CD4-positive, alpha-beta T cell treated with Interferon gamma for 1 hour (primary cell): Measurements from ENCODE around the gene DAAM2.

Source experiments
- DNase-seq: peaks from one replicate; pipeline ENCODE4 v3.0.0-alpha.2; 2020

DAAM2 gene

GRCh38 chr6:39849764-39850163 lies 57.6 kb downstream of the DAAM2 start:
- no peak for DNase-seq

GRCh38 chr6:39850736-39851297 lies 58.6 kb downstream of the DAAM2 start:
- DNase-seq = no peak

GRCh38 chr6:39851331-39851730 lies 59.2 kb downstream of the DAAM2 start:
- DNase-seq = no peak

- DNase-seq = no peak
Measured at GRCh38 chr6:39852324-39852723, 60.1 kb downstream of the DAAM2 start.

GRCh38 chr6:39853604-39854003 lies 61.4 kb downstream of the DAAM2 start:
- DNase-seq = no peak

GRCh38 chr6:39855356-39855995 lies 63.3 kb downstream of the DAAM2 start:
- DNase-seq = no peak

GRCh38 chr6:39859025-39859424 lies 66.8 kb downstream of the DAAM2 start:
- DNase-seq = no peak

- DNase-seq = no peak
Measured at GRCh38 chr6:39861663-39862062, 69.5 kb downstream of the DAAM2 start.

- peak; percentile 11 for DNase-seq
Measured at GRCh38 chr6:39865011-39865888, 73.1 kb downstream of the DAAM2 start.

- no peak for DNase-seq
Measured at GRCh38 chr6:39867592-39867991, 75.4 kb downstream of the DAAM2 start.

- DNase-seq = no peak
Measured at GRCh38 chr6:39870950-39871349, 78.8 kb downstream of the DAAM2 start.

GRCh38 chr6:39873439-39873838 lies 81.3 kb downstream of the DAAM2 start:
- no peak for DNase-seq

- no peak for DNase-seq
Measured at GRCh38 chr6:39876111-39876510, 83.9 kb downstream of the DAAM2 start.

- no peak for DNase-seq
Measured at GRCh38 chr6:39876826-39877225, 84.7 kb downstream of the DAAM2 start.

- no peak for DNase-seq
Measured at GRCh38 chr6:39879535-39879934, 87.4 kb downstream of the DAAM2 start.

GRCh38 chr6:39880594-39880993 lies 88.4 kb downstream of the DAAM2 start:
- DNase-seq = no peak

GRCh38 chr6:39881851-39882530 lies 89.8 kb downstream of the DAAM2 start:
- DNase-seq = no peak

- DNase-seq = no peak
Measured at GRCh38 chr6:39882531-39882899, 90.3 kb downstream of the DAAM2 start.

GRCh38 chr6:39884696-39885095 lies 92.5 kb downstream of the DAAM2 start:
- no peak for DNase-seq

- no peak for DNase-seq
Measured at GRCh38 chr6:39885691-39886090, 93.5 kb downstream of the DAAM2 start.

- DNase-seq = no peak
Measured at GRCh38 chr6:39886871-39887270, 94.7 kb downstream of the DAAM2 start.

GRCh38 chr6:39887692-39888450 lies 95.7 kb downstream of the DAAM2 start:
- no peak for DNase-seq

- DNase-seq = no peak
Measured at GRCh38 chr6:39889229-39889628, 97.1 kb downstream of the DAAM2 start.
